ENCODE measurements around the gene ADORA2A. TPM values are rescaled to one million over a fixed set of nuclear protein-coding genes. Genes with fewer than 3 reads are reported as not detected.

ADORA2A gene
- total and polyA plus RNA-seq, 2 of the 13 experiments (the other 11 are each of a cell fraction or from before 2014, with no cell fraction given): 3.3 to 5.0 TPM

GRCh38 chr22:24424001-24424900 lies 3.1 kb upstream of the ADORA2A start (continued):
- TF ChIP-seq NONO (IDR thresholded peaks at IDR 0.05) (no peak), NONO (CRISPR knock-in tag; conservative IDR thresholded peaks at IDR 0.05) (no peak), ZBTB37 (CRISPR knock-in tag; IDR thresholded peaks at IDR 0.05) (no peak), GZF1 (CRISPR knock-in tag; IDR thresholded peaks at IDR 0.05) (no peak), CHD2 (IDR thresholded peaks at IDR 0.05; ENCODE audit: low read depth, low read length) (no peak), LCORL (IDR thresholded peaks at IDR 0.05) (no peak), LCORL (CRISPR knock-in tag; IDR thresholded peaks at IDR 0.05) (no peak), NCOA5 (CRISPR knock-in tag; IDR thresholded peaks at IDR 0.05) (no peak), THYN1 (CRISPR knock-in tag; IDR thresholded peaks at IDR 0.05; ENCODE audit: borderline replicate concordance, low read depth) (no peak), ARNT (IDR thresholded peaks at IDR 0.05) (no peak), TP53 (CRISPR knock-in tag; conservative IDR thresholded peaks at IDR 0.05) (no peak), KLF15 (CRISPR knock-in tag; IDR thresholded peaks at IDR 0.05; ENCODE audit: borderline replicate concordance) (no peak), ZNF709 (CRISPR knock-in tag; IDR thresholded peaks at IDR 0.05) (peak; percentile 72; the same call in 1 of the 2 replicates), SUZ12 (IDR thresholded peaks at IDR 0.05; ENCODE audit: low read depth, low read length) (no peak), THRA (CRISPR knock-in tag; IDR thresholded peaks at IDR 0.05; ENCODE audit: borderline replicate concordance) (no peak), HCFC1 (IDR thresholded peaks at IDR 0.05; ENCODE audit: low read depth, low read length) (no peak), SATB2 (CRISPR knock-in tag; IDR thresholded peaks at IDR 0.05) (no peak)
- TF ChIP-seq, protein P1, sequence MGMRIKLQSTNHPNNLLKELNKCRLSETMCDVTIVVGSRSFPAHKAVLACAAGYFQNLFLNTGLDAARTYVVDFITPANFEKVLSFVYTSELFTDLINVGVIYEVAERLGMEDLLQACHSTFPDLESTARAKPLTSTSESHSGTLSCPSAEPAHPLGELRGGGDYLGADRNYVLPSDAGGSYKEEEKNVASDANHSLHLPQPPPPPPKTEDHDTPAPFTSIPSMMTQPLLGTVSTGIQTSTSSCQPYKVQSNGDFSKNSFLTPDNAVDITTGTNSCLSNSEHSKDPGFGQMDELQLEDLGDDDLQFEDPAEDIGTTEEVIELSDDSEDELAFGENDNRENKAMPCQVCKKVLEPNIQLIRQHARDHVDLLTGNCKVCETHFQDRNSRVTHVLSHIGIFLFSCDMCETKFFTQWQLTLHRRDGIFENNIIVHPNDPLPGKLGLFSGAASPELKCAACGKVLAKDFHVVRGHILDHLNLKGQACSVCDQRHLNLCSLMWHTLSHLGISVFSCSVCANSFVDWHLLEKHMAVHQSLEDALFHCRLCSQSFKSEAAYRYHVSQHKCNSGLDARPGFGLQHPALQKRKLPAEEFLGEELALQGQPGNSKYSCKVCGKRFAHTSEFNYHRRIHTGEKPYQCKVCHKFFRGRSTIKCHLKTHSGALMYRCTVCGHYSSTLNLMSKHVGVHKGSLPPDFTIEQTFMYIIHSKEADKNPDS (CRISPR knock-in tag; IDR thresholded peaks at IDR 0.05): no peak
- TF ChIP-seq, protein P2, sequence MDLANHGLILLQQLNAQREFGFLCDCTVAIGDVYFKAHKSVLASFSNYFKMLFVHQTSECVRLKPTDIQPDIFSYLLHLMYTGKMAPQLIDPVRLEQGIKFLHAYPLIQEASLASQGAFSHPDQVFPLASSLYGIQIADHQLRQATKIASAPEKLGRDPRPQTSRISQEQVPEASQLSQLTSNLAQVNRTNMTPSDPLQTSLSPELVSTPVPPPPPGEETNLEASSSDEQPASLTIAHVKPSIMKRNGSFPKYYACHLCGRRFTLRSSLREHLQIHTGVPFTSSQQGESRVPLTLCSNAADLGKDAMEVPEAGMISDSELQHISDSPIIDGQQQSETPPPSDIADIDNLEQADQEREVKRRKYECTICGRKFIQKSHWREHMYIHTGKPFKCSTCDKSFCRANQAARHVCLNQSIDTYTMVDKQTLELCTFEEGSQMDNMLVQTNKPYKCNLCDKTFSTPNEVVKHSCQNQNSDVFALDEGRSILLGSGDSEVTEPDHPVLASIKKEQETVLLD (CRISPR knock-in tag; IDR thresholded peaks at IDR 0.05; ENCODE audit: low read depth): no peak
- TF ChIP-seq, protein P3, sequence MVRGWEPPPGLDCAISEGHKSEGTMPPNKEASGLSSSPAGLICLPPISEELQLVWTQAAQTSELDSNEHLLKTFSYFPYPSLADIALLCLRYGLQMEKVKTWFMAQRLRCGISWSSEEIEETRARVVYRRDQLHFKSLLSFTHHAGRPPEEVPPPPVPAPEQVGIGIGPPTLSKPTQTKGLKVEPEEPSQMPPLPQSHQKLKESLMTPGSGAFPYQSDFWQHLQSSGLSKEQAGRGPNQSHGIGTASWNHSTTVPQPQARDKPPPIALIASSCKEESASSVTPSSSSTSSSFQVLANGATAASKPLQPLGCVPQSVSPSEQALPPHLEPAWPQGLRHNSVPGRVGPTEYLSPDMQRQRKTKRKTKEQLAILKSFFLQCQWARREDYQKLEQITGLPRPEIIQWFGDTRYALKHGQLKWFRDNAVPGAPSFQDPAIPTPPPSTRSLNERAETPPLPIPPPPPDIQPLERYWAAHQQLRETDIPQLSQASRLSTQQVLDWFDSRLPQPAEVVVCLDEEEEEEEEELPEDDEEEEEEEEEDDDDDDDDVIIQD (CRISPR knock-in tag; IDR thresholded peaks at IDR 0.05; ENCODE audit: low read depth): no peak
- TF ChIP-seq, protein P4, sequence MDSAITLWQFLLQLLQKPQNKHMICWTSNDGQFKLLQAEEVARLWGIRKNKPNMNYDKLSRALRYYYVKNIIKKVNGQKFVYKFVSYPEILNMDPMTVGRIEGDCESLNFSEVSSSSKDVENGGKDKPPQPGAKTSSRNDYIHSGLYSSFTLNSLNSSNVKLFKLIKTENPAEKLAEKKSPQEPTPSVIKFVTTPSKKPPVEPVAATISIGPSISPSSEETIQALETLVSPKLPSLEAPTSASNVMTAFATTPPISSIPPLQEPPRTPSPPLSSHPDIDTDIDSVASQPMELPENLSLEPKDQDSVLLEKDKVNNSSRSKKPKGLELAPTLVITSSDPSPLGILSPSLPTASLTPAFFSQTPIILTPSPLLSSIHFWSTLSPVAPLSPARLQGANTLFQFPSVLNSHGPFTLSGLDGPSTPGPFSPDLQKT (CRISPR knock-in tag; IDR thresholded peaks at IDR 0.05; ENCODE audit: borderline replicate concordance): no peak

Measured in HepG2 (cell line).